ENCODE results near the gene SHB.

The SHB gene

GRCh38 chr9:37999588-38000189, 69.3 kb downstream of the SHB start:
- ChIA-PET CTCF (no interaction called here), POLR2A (no interaction called here)
- DNase-seq (ENCODE audit: extremely low spot score) = no peak

GRCh38 chr9:37998881-37999587, 70.0 kb downstream of the SHB start:
- POLR2A ChIA-PET = no interaction called here
- DNase-seq (ENCODE audit: extremely low spot score) = no peak
- TF ChIP-seq TARDBP (IDR thresholded peaks at IDR 0.05) = no peak
- no peak for TF ChIP-seq L3MBTL2 (conservative IDR thresholded peaks at IDR 0.05)
- TF ChIP-seq HDGF (IDR thresholded peaks at IDR 0.05; ENCODE audit: borderline replicate concordance) = no peak
- TF ChIP-seq FOXK2 (IDR thresholded peaks at IDR 0.05) = no peak
- CTCF ChIA-PET = no interaction called here

More at GRCh38 chr9:37999588-38000189, 69.3 kb downstream of the SHB start:
- TF ChIP-seq NFRKB (IDR thresholded peaks at IDR 0.05) (no peak), TARDBP (IDR thresholded peaks at IDR 0.05) (no peak), FOXA1 (IDR thresholded peaks at IDR 0.05) (no peak), PKNOX1 (IDR thresholded peaks at IDR 0.05) (no peak), ZNF384 (IDR thresholded peaks at IDR 0.05) (no peak), ELF4 (IDR thresholded peaks at IDR 0.05) (no peak), L3MBTL2 (conservative IDR thresholded peaks at IDR 0.05) (no peak), SP1 (IDR thresholded peaks at IDR 0.05) (no peak), BHLHE40 (IDR thresholded peaks at IDR 0.05; ENCODE audit: borderline replicate concordance) (no peak), CTBP1 (IDR thresholded peaks at IDR 0.05; ENCODE audit: borderline replicate concordance) (no peak), HDGF (IDR thresholded peaks at IDR 0.05; ENCODE audit: borderline replicate concordance) (no peak), FOXM1 (IDR thresholded peaks at IDR 0.05; ENCODE audit: borderline replicate concordance) (no peak), ARNT (IDR thresholded peaks at IDR 0.05) (no peak)

- ChIA-PET CTCF (no interaction called here), POLR2A (no interaction called here)
- TF ChIP-seq FOXK2 (IDR thresholded peaks at IDR 0.05) (no peak), ELF4 (IDR thresholded peaks at IDR 0.05) (no peak), FOXA1 (IDR thresholded peaks at IDR 0.05) (no peak), FOXM1 (IDR thresholded peaks at IDR 0.05; ENCODE audit: borderline replicate concordance) (no peak), SP1 (IDR thresholded peaks at IDR 0.05) (no peak), NFRKB (IDR thresholded peaks at IDR 0.05) (no peak), PKNOX1 (IDR thresholded peaks at IDR 0.05) (no peak), HDGF (IDR thresholded peaks at IDR 0.05; ENCODE audit: borderline replicate concordance) (no peak), SUZ12 (IDR thresholded peaks at IDR 0.05) (no peak), CTBP1 (IDR thresholded peaks at IDR 0.05; ENCODE audit: borderline replicate concordance) (no peak), BHLHE40 (IDR thresholded peaks at IDR 0.05; ENCODE audit: borderline replicate concordance) (no peak), LEF1 (IDR thresholded peaks at IDR 0.05; ENCODE audit: borderline replicate concordance) (no peak), L3MBTL2 (conservative IDR thresholded peaks at IDR 0.05) (no peak), ARNT (IDR thresholded peaks at IDR 0.05) (no peak), ZNF384 (IDR thresholded peaks at IDR 0.05) (no peak), TARDBP (IDR thresholded peaks at IDR 0.05) (no peak)
- DNase-seq (ENCODE audit: extremely low spot score) = no peak
Observed at GRCh38 chr9:37997636-37998374, 71.2 kb downstream of the SHB start.

- POLR2A ChIA-PET = no interaction called here
- TF ChIP-seq FOXA1 (IDR thresholded peaks at IDR 0.05) (no peak), ZNF384 (IDR thresholded peaks at IDR 0.05) (no peak), FOXK2 (IDR thresholded peaks at IDR 0.05) (no peak), ELF4 (IDR thresholded peaks at IDR 0.05) (no peak), NFRKB (IDR thresholded peaks at IDR 0.05) (no peak), HDGF (IDR thresholded peaks at IDR 0.05; ENCODE audit: borderline replicate concordance) (no peak), L3MBTL2 (conservative IDR thresholded peaks at IDR 0.05) (no peak), TARDBP (IDR thresholded peaks at IDR 0.05) (no peak), ARNT (IDR thresholded peaks at IDR 0.05) (no peak), FOXM1 (IDR thresholded peaks at IDR 0.05; ENCODE audit: borderline replicate concordance) (no peak), LEF1 (IDR thresholded peaks at IDR 0.05; ENCODE audit: borderline replicate concordance) (no peak), PKNOX1 (IDR thresholded peaks at IDR 0.05) (no peak), BHLHE40 (IDR thresholded peaks at IDR 0.05; ENCODE audit: borderline replicate concordance) (no peak), SUZ12 (IDR thresholded peaks at IDR 0.05) (no peak), CTBP1 (IDR thresholded peaks at IDR 0.05; ENCODE audit: borderline replicate concordance) (no peak), SP1 (IDR thresholded peaks at IDR 0.05) (no peak)
- CTCF ChIA-PET = no interaction called here
- DNase-seq (ENCODE audit: extremely low spot score) = no peak
Observed at GRCh38 chr9:37996819-37997217, 72.2 kb downstream of the SHB start.

- DNase-seq (ENCODE audit: extremely low spot score) = no peak
- TF ChIP-seq FOXK2 (IDR thresholded peaks at IDR 0.05) (no peak), FOXM1 (IDR thresholded peaks at IDR 0.05; ENCODE audit: borderline replicate concordance) (no peak), HDGF (IDR thresholded peaks at IDR 0.05; ENCODE audit: borderline replicate concordance) (no peak)
- CTCF ChIA-PET = no interaction called here
- POLR2A ChIA-PET = no interaction called here
Observed at GRCh38 chr9:37995961-37996818, 72.8 kb downstream of the SHB start.
